ENCODE results near the gene RAD21L1.
A peak's percentile ranks its signal among the peaks of the same experiment; 100 is the strongest.

The RAD21L1 gene

DNA sequence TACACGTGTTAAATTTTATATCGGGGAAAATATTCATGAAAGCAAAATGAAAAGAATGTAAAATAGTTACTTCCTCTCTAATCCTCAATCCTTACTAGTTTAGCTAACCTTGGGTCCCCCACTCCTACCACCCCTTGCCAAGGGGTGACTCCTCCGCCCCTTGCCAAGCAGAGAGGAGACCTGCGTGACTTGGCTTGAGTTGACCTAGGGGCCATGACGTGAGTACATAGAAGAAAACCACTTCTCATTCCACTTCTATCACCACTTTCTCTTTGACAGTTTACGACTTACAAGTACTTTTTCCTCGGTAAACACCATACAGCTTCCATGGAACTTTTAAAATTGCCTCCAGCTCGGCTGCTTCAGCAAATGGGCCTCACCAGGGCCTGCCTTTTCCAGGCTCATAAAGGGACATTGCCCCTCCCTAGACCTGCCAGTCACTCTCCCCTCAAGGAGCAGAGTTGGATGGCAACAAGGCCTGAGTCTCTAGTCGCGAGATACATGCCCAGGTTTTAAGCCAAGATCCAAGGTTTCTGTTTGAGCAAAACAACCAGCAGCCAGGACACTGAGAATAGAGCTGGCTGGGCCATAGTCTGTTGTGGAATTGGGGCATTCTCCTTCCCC, 73.2 kb downstream of the RAD21L1 start:
- no peak overlapping the region for H3K27ac ChIP-seq
- CTCF ChIA-PET, result interaction anchor here (0.6 to 0.7 kb wide), 2 partner anchors 44 to 1039 kb away, joined by 3 read pairs; no protein-coding TSS in a partner anchor
- POLR2A ChIA-PET (ENCODE audit: low non-redundant PET), result no interaction called here
- DNase-seq (ENCODE audit: low spot score), result no peak
- no peak for TF ChIP-seq CTCF (conservative IDR thresholded peaks at IDR 0.05; ENCODE audit: low read depth)

DNA sequence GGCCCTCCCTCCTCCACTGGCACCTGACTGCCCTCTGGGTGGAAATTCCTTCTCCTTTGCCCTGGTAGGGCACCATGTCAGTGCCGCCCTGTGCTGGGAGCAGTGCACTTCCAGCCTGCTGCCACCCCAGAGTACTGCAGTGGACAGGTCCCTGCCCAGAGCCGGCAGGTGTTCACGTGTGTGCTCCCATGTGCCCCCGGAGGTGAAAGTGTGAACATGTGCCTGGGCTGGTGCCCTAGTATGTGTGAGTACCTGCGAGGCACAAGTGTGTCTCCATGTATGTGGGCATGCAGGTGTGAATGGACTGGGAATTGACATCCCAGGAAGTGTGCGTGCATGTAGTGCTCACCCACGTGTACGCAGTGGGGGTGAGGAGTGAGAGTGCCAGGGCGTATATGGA, 73.7 kb downstream of the RAD21L1 start:
- peak; percentile 38 for DNase-seq (ENCODE audit: low spot score)
- H3K27ac ChIP-seq, result no peak overlapping the region
- CTCF ChIA-PET, result interaction anchor here (0.6 kb wide), 1 partner anchor 44 kb away, joined by 3 read pairs; no protein-coding TSS in a partner anchor

DNA sequence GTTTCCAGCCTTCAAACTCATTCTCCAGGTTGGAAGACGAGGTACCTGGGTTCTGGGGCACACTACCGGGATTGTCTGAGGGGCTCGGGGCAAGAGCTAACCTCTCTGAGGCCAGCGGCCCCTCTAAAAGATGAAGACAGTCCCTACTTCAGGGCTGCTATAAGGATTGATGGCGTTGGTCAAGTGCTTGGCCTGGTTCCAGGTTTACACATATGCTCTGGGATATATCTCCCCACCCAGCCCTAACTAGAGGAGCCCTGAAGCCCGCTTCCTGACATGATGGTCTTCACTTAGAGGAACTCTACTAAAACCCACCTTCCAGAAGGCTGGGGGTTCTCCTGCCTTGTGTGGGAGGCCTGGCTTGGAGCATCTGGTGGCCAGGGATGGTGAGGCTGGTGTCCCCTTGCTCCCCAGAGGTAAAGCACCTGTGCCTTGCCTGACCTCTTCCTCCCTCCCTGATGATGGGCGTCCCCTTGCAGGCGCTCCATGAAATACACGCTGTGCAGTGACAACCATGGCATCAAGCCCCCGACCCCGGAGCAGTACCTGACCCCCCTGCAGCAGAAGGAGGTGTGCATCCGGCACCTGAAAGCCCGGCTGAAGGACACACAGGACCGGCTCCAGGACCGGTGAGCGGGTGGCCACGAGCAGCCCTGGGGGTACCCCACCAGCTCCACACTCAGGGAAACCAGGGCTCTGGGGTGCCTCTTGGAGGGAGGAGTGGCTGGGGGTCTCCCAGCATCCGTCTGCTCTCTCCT, 74.4 kb downstream of the RAD21L1 start:
- peak overlapping the region; percentile 21; the same call in 1 of the 2 replicates for H3K27ac ChIP-seq
- DNase-seq (ENCODE audit: low spot score), result no peak
- TF ChIP-seq CTCF (conservative IDR thresholded peaks at IDR 0.05; ENCODE audit: low read depth), result no peak
- ChIA-PET POLR2A (ENCODE audit: low non-redundant PET) (no interaction called here), CTCF (interaction anchor here (0.6 to 1.1 kb wide), 2 partner anchors 74 to 500 kb away, joined by 4 read pairs; partner anchors contain the start of gene RAD21L1)

More for the DNA sequence above, 73.7 kb downstream of the RAD21L1 start:
- POLR2A ChIA-PET (ENCODE audit: low non-redundant PET), result no interaction called here
- TF ChIP-seq CTCF (conservative IDR thresholded peaks at IDR 0.05; ENCODE audit: low read depth), result peak; percentile 31

DNA sequence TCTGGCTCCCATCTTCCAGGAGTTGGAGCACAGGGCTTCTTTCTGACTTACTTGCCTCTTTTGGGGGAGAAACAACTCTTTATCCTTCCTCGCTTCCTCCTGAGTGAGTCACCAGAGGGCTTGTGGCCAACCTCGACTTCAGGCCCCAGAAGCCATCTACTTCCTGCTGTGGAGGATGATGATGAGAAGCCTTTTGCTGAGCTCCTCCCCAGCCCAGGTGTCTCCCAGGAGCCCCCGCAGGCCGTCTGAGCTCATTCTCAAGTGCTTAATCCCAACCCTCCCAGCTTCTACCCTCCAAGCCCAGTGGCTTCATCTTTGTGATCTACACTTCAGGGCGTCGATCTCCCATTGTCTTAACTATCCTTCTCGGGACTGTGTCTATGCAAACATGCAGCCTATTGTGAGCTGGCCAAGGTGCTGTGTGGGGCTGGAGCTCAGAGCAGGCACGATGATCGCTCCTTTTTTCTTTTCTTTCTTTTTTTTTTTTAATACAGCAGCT, 75.2 kb downstream of the RAD21L1 start:
- no peak for TF ChIP-seq CTCF (conservative IDR thresholded peaks at IDR 0.05; ENCODE audit: low read depth)
- POLR2A ChIA-PET (ENCODE audit: low non-redundant PET), result no interaction called here
- CTCF ChIA-PET, result interaction anchor here (0.6 to 1.1 kb wide), 2 partner anchors 75 to 173 kb away, joined by 4 to 6 read pairs; partner anchors contain the start of gene RAD21L1
- DNase-seq (ENCODE audit: low spot score), result peak; percentile 57
- peak overlapping the region; percentile 21; the same call in 1 of the 2 replicates for H3K27ac ChIP-seq

DNA sequence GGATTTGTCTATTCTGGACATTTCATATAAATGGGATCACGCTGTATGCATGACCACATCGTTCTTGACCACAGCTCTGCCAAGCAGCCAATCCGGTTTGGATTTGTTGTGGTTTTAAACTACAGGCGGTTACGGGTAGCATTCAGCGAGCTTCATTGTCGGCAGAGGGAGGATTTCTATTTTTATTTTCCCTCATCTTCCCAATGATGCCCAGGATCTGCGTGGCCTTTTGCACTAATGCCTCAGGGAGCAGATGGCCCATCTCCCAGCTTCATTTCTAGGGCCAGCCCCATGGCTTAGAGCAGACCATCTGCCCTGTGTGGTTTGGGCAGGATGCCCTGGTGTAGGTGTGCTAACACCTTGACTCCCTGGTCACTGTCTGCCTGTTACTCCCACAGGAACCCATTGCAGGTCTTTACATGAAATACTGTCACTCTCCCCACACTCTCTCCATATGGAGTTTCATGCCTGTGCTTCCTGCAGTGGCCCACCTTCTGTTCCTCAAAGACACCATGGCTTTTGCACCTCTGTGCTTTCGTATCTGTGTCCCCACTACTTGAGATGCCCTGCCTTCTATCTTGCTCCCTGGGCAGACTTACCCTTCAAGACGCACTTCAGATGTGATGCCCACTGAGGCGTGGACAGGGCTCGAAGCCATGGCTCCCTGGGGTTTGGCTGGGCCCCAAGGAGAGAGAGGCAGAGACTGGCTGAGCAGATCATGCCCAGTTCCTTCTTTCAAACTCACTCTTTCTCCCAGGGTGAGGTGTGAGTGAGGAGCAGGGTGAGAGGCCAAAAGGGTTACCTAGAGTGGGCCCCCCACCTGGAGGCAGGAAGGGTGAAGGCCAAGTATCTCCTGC, 77.1 kb downstream of the RAD21L1 start:
- H3K27ac ChIP-seq, result peak overlapping the region; percentile 20
- peak; percentile 41 for DNase-seq (ENCODE audit: low spot score)
- TF ChIP-seq CTCF (conservative IDR thresholded peaks at IDR 0.05; ENCODE audit: low read depth), result no peak
- ChIA-PET POLR2A (ENCODE audit: low non-redundant PET) (no interaction called here), CTCF (interaction anchor here (0.6 kb wide), 1 partner anchor 103 kb away, joined by 3 read pairs; no protein-coding TSS in a partner anchor)

All from RWPE1 (cell line).